GM18507 (cell line): Measurements from ENCODE around the gene EVA1B.
A peak's percentile ranks its signal among the peaks of the same experiment; 100 is the strongest.

Experiments
- DNase-seq: peaks from one replicate; pipeline ENCODE4 v3.0.0; 2011; ENCODE audit warnings: low read depth; ENCODE audit not compliant: insufficient read length; ENCODE audit errors: extremely low spot score
- FAIRE-seq: peaks from 2 replicates; lab custom pipeline; 2011; peaks lifted over from hg19 to GRCh38; lab: Jason Lieb, UNC

Gene EVA1B

DNA sequence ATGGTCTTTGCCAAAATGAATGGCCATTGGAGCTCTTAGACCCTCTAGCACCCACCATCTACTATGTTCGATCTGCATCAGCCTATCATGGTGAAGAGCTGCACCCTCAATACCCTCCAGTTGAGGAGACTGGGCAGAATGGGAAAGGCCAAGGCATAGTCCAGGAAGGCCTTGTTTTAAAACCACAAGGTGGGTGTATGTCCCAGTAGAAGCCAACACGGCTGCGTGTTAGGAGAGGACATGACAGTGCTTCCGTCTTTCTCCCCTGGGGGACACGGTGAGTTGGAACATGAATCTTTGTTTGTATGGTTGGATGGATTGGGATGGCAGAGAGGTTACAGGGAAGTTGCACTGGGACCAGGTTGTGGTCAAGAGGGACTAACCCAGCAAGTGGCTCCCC, 35.9 kb downstream of the EVA1B start:
- no peak for DNase-seq
- no peak for FAIRE-seq

DNA sequence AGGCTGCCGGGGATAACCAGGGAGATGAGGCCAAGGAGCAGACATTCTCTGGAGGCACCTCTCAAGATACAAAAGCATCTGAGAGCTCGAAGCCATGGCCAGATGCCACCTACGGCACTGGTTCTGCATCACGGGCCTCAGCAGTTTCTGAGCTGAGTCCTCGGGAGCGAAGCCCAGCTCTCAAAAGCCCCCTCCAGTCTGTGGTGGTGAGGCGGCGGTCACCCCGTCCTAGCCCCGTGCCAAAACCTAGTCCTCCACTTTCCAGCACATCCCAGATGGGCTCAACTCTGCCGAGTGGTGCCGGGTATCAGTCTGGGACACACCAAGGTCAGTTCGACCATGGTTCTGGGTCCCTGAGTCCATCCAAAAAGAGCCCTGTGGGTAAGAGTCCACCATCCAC, 36.6 kb downstream of the EVA1B start:
- no peak for FAIRE-seq

DNA sequence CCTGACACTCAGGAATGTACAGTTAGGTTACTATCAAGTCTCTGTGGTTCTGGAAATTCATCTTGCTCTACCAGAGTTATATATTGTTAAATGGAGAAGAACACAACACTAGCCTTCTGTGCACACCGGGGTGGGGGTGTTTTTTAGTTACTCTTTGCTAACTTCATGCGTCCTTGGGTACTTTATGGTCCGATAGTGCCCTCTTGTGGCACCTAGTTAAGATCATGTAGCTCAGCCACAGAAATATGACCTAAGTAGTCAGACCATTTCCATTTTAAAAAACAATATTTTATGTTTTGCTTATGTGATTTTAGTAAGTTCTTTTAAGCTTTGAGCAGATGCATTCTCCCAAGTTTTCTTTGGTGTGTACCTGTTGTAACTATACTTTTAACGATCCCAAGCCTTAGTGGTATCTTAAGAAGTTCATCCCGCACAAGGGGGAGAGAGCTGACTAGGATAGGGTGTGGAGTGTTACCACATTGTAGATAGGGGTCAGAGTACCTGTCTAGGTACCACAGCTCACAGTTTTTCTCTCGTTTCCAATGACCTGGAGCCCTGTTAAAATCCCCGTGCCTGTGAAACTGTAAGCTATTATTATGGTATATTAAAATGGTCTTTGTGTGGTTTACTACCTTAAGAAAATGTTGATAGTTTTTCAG, 37.9 kb downstream of the EVA1B start:
- DNase-seq: peak; percentile 50
- peak; percentile 89 for FAIRE-seq

More for the DNA sequence above, 36.6 kb downstream of the EVA1B start:
- no peak for DNase-seq

DNA sequence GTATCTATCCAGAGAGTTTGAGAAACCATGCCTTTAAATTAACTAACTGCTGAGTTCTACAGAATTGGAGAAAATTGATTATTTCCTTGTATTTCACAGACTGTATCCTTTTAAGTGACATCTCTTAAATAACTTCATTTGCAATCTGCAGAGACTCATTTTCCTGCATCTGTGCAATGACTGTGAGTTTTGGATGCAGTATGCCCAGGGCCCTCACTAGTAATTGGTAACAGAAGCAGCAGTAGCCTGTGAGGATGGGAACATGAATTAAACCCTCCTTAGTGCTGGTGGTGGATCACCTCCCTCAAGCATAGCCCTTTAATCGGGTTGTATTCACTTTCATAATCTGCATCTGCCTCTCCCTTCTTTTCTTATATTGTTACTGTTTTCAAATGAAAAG, 38.9 kb downstream of the EVA1B start:
- DNase-seq: no peak
- FAIRE-seq: no peak

DNA sequence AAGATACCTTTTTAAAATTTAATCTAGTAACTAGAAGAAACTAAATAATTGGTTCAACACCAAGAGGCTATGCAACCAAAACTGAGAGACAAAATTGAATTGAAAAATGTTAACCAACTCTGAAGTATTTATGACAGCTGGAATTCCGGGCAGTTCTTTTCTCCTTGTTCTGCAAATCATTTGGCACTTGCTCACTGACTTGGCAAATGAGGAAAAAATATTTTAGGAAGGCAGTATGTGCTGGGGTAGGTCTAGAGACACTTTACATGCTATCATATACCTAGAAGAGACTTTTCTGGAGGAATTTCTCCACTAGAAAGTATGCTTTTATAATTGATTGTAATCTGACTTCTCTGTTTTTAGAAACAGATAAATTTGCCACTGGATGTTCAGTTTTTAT, 39.4 kb downstream of the EVA1B start:
- DNase-seq (no peak), FAIRE-seq (no peak)

DNA sequence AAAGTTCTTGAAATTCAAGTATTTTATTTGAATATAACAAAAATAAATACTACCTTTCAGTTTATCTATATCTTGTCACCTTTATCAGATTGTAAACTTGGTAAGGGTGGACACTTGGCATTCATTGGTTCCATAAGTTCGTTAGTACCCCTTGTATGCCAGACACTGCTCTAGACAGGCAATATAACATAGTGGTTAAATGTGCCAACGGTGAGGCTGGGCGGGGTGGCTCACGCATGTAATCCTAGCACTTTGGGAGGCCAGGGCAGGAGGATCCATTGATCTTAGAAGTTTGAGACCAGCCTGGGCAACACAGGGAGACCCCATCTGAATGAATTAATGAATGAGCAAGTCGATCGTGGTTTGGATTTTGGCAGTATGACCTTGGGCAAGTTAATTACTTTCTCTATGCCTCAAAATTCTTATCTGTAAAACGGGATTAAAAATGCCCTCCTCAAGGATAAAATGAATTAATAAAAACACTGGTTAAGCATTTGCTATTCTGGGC, 43.6 kb downstream of the EVA1B start:
- DNase-seq (no peak), FAIRE-seq (no peak)

DNA sequence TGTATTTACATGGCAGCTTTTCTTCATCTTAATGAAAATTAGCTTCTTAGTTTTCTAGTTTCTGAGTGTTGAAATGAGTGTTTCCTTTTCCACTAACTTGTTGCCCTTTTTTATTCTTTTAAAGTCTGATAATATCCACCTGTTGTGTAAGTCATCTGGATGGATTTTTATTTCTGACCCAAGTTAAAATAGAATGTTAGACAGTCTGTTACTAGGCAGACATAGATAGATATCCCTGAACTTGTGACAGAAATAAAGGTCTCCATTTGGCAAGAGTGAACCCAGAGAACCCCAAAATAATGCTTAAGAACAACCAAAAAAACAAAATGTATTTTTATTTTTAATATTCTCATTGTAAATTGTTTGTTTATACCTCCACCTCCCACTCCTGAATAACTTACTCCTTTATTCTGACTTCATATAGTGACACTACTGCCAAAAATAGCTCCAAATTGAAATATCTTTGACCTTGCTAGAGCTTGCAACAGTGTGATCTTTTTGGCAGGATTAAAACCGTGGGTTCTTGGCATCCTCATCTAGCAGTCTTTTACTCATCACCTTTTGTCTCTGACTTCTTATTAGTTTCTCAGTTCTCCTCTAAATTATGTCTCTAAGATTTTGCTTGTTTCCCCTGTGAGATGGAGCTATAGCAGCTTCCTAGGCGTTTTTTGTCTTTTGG, 44.2 kb downstream of the EVA1B start:
- FAIRE-seq: no peak
- no peak for DNase-seq

GRCh38 chr1:36276688-36277087, 46.8 kb downstream of the EVA1B start:
- FAIRE-seq (no peak), DNase-seq (no peak)

DNA sequence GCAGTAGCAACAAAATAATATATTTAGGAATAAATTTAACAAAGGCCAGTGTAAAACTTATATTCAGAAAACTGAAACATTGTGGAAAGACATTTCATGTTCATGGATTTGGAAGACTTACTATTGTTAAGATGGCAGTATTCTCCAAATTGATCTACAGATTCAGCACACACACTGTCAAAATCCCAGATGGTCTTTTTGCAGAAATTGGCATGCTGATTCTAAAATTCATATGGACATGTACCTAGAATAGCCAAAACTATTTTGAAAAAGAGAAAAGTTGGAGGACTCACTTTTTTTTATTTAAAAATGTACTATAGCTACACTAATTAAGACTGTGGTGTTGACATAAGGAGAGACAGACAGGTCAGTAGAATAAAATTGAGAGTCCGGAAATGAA, 49.2 kb downstream of the EVA1B start:
- no peak for FAIRE-seq
- DNase-seq: no peak

- DNase-seq (no peak), FAIRE-seq (no peak)
Measured at GRCh38 chr1:36273024-36273423, 50.4 kb downstream of the EVA1B start.
